GM20431 (cell line): ENCODE measurements around the gene CHAF1B.

Experiments used
- in situ Hi-C: fragments of 300-500 bp; cut with MseI, MboI; formaldehyde crosslinking; loops from one replicate; pipeline ENCODE4 v1.15.0; 2020; ENCODE audit warnings: low sequenced_read_pairs; ENCODE audit not compliant: unreplicated experiment

Gene CHAF1B

GRCh38 chr21:36454706-36455105 lies 69.5 kb downstream of the CHAF1B start:
- in situ Hi-C loops, result no loop called here

DNA sequence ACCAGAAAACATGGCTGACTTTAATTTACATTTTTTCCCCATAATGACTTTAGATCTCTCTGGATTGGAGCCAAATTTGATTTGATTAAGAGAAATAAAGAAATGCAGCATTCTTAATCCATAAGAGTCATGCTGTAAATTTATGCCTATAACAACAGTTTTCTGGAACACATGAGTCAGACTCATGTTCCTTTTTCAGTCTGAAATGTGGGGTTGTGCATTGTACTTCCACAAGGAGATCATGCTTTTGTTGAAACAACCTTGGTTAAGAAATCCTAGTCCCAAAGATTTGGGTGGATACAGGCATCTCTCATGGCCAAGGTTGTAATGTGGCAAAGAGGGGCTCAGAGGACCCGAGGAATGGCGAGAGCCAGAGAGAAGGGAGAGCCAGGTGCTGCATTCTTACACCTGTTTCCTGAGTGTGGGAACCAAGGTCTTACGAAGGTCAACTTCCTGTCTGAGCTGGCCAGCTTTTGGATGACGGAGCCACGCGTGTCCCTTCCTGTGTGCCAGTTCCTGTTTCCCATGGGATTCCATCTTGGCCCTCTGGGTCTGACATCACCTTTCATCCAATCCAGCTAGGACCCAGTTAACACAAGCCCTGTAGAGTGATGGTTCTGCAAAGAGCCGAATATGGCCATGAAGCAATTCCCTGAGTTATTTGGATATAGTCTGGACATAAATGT lies 71.7 kb downstream of the CHAF1B start:
- in situ Hi-C loops, result no loop called here

DNA sequence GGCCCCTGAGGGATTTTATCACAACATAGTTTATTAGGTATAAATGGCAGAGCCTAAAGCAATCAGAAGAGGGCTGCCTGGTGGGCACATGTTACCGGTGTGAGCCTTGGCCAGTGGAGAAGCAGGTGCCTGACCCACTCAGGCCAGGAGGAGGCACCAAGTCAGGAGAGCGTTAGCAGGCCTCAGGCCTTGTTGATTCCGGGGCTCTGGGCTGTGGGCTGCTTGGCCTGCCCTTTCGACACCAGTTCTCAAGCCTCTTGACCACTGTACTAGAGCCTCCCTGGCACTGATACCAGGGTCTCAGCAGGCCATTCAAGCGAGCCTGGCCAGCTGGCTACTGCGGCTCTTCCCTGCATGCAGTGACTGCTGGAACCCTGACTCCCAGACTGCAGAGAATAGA lies 73.9 kb downstream of the CHAF1B start:
- in situ Hi-C loops, result no loop called here

GRCh38 chr21:36460866-36461265 lies 75.7 kb downstream of the CHAF1B start:
- in situ Hi-C loops, result no loop called here

- in situ Hi-C loops, result no loop called here
These were observed 76.2 kb downstream of the CHAF1B start for GRCh38 chr21:36461277-36461917.

GRCh38 chr21:36461918-36462486 lies 76.8 kb downstream of the CHAF1B start:
- in situ Hi-C loops, result no loop called here

- in situ Hi-C loops, result no loop called here
These were observed 78.0 kb downstream of the CHAF1B start for GRCh38 chr21:36463204-36463603.

DNA sequence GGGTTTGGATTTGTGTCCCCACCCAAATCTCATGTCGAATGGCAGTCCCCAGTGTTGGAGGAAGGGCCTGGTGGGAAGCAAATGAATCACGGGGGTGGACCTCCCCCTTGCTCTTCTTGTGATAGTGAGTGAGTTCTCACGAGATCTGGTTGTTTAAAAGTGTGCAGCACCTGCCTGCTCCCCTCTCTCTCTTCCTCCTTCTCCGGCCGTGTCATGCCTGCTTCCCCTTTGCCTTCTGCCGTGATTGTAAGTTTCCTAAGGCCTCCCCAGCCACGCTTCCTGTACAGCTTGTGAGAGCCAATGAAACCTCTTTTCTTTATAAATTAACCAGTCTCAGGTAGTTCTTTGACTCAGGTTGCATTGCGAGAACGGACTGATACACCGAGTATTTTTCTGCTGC lies 78.8 kb downstream of the CHAF1B start:
- in situ Hi-C loops, result no loop called here

DNA sequence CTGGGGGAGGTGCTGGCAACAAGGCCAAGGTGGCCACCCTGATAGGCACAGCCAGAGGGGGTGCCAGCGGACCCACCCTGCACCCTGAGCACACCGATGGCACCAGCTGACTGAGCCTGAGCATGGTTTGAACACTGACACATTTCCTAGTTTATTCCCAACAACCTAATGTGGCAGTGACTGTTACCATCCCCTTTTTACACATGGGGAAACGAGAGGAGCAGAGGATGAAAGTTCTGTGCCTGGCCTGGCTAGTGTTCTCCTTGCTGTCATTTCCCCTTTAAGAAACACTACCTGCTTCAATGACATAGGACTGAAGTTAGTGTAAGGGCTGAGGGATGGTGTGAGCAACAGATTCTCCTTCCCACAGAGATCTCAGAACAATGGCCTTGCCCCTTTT lies 79.4 kb downstream of the CHAF1B start:
- in situ Hi-C loops, result no loop called here

DNA sequence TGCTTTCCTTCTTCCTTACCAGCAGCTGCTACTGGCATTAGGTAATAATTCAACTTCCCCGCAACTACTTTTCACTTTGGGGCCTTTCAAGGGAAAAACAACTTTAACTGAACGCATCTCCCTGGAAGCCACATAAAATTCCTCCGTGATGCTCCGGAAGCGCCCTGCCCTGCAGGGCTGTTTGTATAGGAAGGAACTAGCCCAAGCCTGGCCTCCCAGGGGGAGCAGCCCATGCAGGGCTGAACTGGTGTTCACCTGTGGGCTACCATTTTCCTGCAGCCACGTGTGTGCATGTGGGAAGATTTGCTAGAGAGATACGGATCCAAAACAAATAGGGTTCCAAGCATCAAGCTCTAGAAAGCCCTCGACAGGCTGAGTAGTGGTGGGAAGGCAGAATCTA lies 80.3 kb downstream of the CHAF1B start:
- in situ Hi-C loops, result no loop called here

DNA sequence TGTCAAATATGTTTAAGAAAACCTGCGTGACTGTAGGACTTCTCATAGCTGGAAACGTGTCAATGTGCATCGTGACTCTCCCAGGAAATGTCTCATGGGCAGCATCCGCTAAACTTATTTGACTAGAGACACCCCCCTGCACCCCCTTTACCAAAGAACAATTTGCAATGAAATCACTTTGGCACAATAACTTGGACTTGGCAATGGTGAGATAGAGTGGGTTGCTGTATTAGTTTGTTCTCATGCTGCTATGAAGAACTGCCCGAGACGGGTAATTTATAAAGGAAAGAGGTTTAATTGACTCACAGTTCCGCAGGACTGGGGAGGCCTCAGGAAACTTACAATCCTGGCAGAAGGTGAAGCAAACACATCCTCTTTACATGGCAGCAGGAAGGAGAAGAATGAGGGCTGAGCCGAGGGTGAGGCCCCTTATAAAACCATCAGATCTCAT lies 80.9 kb downstream of the CHAF1B start:
- in situ Hi-C loops, result no loop called here
